ENCODE measurements around the gene GAREM1.

DNA sequence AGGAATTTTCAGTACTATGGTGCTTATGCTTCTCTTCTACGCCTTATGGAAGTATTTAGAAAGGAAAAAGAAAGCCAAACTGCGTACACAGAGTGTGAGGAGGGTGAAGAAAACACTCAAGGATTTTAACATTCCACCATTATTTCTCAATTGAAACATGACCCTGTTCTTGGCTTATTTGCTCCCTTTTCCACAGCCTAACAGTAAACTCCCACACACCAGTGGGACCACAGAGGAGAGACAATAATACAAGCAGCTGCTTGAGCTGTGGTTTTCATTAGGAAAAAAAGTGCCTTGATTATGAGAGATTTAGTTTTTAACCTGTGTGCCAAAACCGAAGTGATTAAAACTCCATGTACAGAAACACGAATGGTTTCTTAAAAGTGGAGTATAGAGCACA is 146.5 kb downstream of the GAREM1 start:
- TF ChIP-seq EP300 (IDR thresholded peaks at IDR 0.05; ENCODE audit: borderline replicate concordance in 1 of 2, low read depth in 2 of 2, low read length in 2 of 2) (no peak), EZH2 (IDR thresholded peaks at IDR 0.05; ENCODE audit: low read depth, low read length, severe bottlenecking) (no peak)

Measured in H1 (cell line).